Endothelial cell of umbilical vein (primary cell): ENCODE measurements around the gene PNLDC1. TPM values are rescaled to one million over a fixed set of nuclear protein-coding genes. Genes with fewer than 3 reads are reported as not detected.

ENCODE experiments used
- BruUV-seq: library from RNA; stranded (reverse); fragments of 400-500 nt; replicated peaks from 2 replicates; lab custom pipeline; 2021; lab: Mats Ljungman, UMichigan
- CTCF ChIA-PET: fragments of 300-600, 350-600 bp; sonication (Branson Sonifier 250); formaldehyde crosslinking; loops from one replicate; lab custom pipeline; 2021; ENCODE audit warnings: antibody characterized with exemption, inconsistent platforms; lab: Charles Lee
- POLR2A ChIA-PET: fragments of 300-600, 350-600 bp; sonication (Branson Sonifier 250); formaldehyde crosslinking; loops from one replicate; lab custom pipeline; 2021; ENCODE audit warnings: antibody characterized with exemption, inconsistent platforms; lab: Charles Lee
- DNase-seq: peaks from one replicate; pipeline ENCODE4 v3.0.0-alpha.2; 2011; ENCODE audit warnings: low read depth, low spot score
- FAIRE-seq: peaks from 2 replicates; lab custom pipeline; 2011; peaks lifted over from hg19 to GRCh38; lab: Jason Lieb, UNC
- H2AFZ ChIP-seq: 2 replicates; pipeline ENCODE4 v1.6.0; 2012; ENCODE audit warnings: low read depth, low read length, control low read depth, inconsistent platforms
- H3K27ac ChIP-seq: 2 replicates; pipeline ENCODE4 v1.5.1; 2011; ENCODE audit warnings: low read depth, mild to moderate bottlenecking, control low read depth, low read length, moderate library complexity; ENCODE audit not compliant: insufficient read depth
- H3K27me3 ChIP-seq, 2 experiments: 2 replicates each; pipeline versions ENCODE4 v1.6.0 to v1.6.1; 2011; ENCODE audit warnings: low read length in 2 of 2, mixed read lengths in 1 of 2; ENCODE audit not compliant: control insufficient read depth in 2 of 2, insufficient read depth in 2 of 2
- H3K36me3 ChIP-seq, 2 experiments: 2 replicates in 1 of 2; 3 replicates in 1 of 2; pipeline ENCODE4 v1.5.1; 2011; ENCODE audit warnings: low read length in 2 of 2, mild to moderate bottlenecking in 1 of 2, moderate library complexity in 1 of 2; ENCODE audit not compliant: control insufficient read depth in 2 of 2, insufficient read depth in 2 of 2; ENCODE audit errors: extremely low read depth in 1 of 2
- H3K4me1 ChIP-seq: 3 replicates; pipeline ENCODE4 v1.5.1; 2011; ENCODE audit warnings: mild to moderate bottlenecking, low read length; ENCODE audit not compliant: control insufficient read depth, insufficient read depth; ENCODE audit errors: extremely low read depth
- H3K4me2 ChIP-seq: 2 replicates; pipeline ENCODE4 v1.6.1; 2011; ENCODE audit warnings: low read length, control low read depth, mixed read lengths; ENCODE audit not compliant: insufficient read depth
- H3K4me3 ChIP-seq, 3 experiments: fragments of 200-600 bp in 1 of 3; sonication (generic), shearing (Covaris generic) in 1 of 3; replicated peaks in 1 of 3; 2 replicates each; pipeline ENCODE4 v1.5.1; 2011 to 2016; ENCODE audit warnings: control low read depth in 3 of 3, low read length in 3 of 3, mild to moderate bottlenecking in 2 of 3, inconsistent platforms in 1 of 3, low read depth in 1 of 3, moderate library complexity in 1 of 3; ENCODE audit not compliant: insufficient read depth in 1 of 3
- H3K79me2 ChIP-seq: 2 replicates; pipeline ENCODE4 v1.6.0; 2012; ENCODE audit warnings: low read length, inconsistent platforms; ENCODE audit not compliant: control insufficient read depth, insufficient read depth
- H3K9ac ChIP-seq: replicated peaks from 2 replicates; pipeline ENCODE3; 2011; ENCODE audit warnings: low read length, control low read depth; ENCODE audit not compliant: insufficient read depth; ENCODE audit errors: extremely low read depth
- H3K9me1 ChIP-seq: replicated peaks from 3 replicates; pipeline ENCODE4 v1.6.0; 2011; ENCODE audit warnings: mild to moderate bottlenecking, low read length; ENCODE audit not compliant: control insufficient read depth, insufficient read depth; ENCODE audit errors: extremely low read depth
- H3K9me3 ChIP-seq: replicated peaks from 2 replicates; pipeline ENCODE4 v1.5.1; 2012; ENCODE audit warnings: low read length, inconsistent platforms; ENCODE audit not compliant: control insufficient read depth, insufficient read depth
- H4K20me1 ChIP-seq: replicated peaks from 2 replicates; pipeline ENCODE3; 2011; ENCODE audit warnings: mild to moderate bottlenecking, low read length; ENCODE audit not compliant: control insufficient read depth, insufficient read depth; ENCODE audit errors: extremely low read depth
- EZH2 ChIP-seq: IDR thresholded peaks from 2 replicates; pipeline ENCODE4 v1.6.1; 2012; ENCODE audit warnings: borderline replicate concordance, low read depth, mild to moderate bottlenecking, moderate library complexity, low read length, inconsistent platforms; ENCODE audit not compliant: severe bottlenecking
- FOS ChIP-seq: IDR thresholded peaks from 2 replicates; pipeline ENCODE4 v1.6.1; 2011; ENCODE audit warnings: mild to moderate bottlenecking, low read length, moderate library complexity, borderline replicate concordance; ENCODE audit not compliant: insufficient read depth
- GATA2 ChIP-seq: IDR thresholded peaks from 2 replicates; pipeline ENCODE4 v1.7.0; 2011; ENCODE audit warnings: low read depth, mild to moderate bottlenecking, moderate library complexity, mixed read lengths, low read length; ENCODE audit not compliant: insufficient read length, insufficient read depth
- MYC ChIP-seq: IDR thresholded peaks from one replicate; pipeline ENCODE4 v1.6.1; 2011; ENCODE audit warnings: mild to moderate bottlenecking, low read depth, low read length
- POLR2A ChIP-seq: IDR thresholded peaks from 2 replicates; pipeline ENCODE4 v1.6.1; 2012; ENCODE audit warnings: low read depth, mild to moderate bottlenecking, control low read depth, low read length
- POLR2AphosphoS5 ChIP-seq: IDR thresholded peaks from 2 replicates; pipeline ENCODE4 v1.6.1; 2012; ENCODE audit warnings: low read depth, mild to moderate bottlenecking, control low read depth, low read length, moderate library complexity; ENCODE audit not compliant: insufficient read depth
- dilution Hi-C: fragments of 300-500 bp; cut with MboI; formaldehyde crosslinking; loops from one replicate; pipeline ENCODE4 v1.15.0; 2019; ENCODE audit warnings: low sequenced_read_pairs; ENCODE audit not compliant: extremely low pct_ligation_motif_present
- intact Hi-C: fragments of 100-400 bp; cut with micrococcal nuclease; formaldehyde crosslinking; loops from one replicate; pipeline ENCODE4 v1.10.0; 2022
- polyA plus RNA-seq, 4 experiments: library from polyadenylated mRNA; depleted of rRNA in 3 of 4; stranded (reverse) in 3 of 4; unstranded in 1 of 4; fragments of >200 nt; gene quantifications; 2 replicates each; pipeline versions ENCODE4 v1.2.1 to v1.2.3, GENCODE V29; 2011 to 2012; ENCODE audit warnings: missing spikeins in 1 of 4
- total RNA-seq: library from RNA; stranded (reverse); gene quantifications from 2 replicates; pipeline ENCODE4 v1.2.3, GENCODE V29; 2021
- TF ChIP-seq, protein P1 (sequence below), 2 donors: IDR thresholded peaks; 1 replicate in 1 of 2; 2 replicates in 1 of 2; pipeline ENCODE4 v1.5.1; 2011; ENCODE audit warnings: low read length in 2 of 2, mild to moderate bottlenecking in 2 of 2, moderate library complexity in 2 of 2, control low read depth in 1 of 2, inconsistent platforms in 1 of 2, low read depth in 1 of 2; ENCODE audit not compliant: insufficient read depth in 1 of 2; ENCODE audit errors: extremely low read depth in 1 of 2
- TF ChIP-seq, protein P2 (sequence below): IDR thresholded peaks from 2 replicates; pipeline ENCODE4 v1.6.1; 2011; ENCODE audit not compliant: insufficient read depth, insufficient read length

The PNLDC1 gene
- total and polyA plus RNA-seq, 2 donors (not counting 3 experiments of a cell fraction or from before 2014, with no cell fraction given): not detected

DNA sequence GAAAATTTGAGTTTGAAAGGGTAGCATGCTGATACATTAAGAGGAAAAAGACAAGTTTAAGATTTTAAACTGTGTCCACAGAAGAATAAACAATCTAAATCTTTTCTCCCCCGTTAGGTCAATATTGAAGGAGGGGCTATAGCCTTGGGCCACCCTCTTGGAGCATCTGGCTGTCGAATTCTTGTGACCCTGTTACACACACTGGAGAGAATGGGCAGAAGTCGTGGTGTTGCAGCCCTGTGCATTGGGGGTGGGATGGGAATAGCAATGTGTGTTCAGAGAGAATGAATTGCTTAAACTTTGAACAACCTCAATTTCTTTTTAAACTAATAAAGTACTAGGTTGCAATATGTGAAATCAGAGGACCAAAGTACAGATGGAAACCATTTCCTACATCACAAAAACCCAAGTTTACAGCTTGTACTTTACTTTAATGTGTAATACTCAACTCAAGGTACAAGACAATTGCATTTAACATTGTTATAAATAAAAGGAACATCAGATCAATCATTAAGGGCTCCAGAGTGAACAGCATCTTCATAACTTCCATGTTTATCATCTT lies 21.5 kb upstream of the PNLDC1 start:
- DNase-seq (no peak), FAIRE-seq (peak; percentile 55)
- intact Hi-C loops: no loop called here
- Histone ChIP-seq H4K20me1 (no peaks in the 10 kb centered on the region), H3K4me3 (no peak overlapping the region), H2AFZ (no peak overlapping the region), H3K4me1 (no peaks in the 10 kb centered on the region), H3K27me3 (no peaks in the 10 kb centered on the region), H3K9me3 (no peaks in the 10 kb centered on the region), H3K36me3 (peaks cover 32 to 33% of the 10 kb centered on the region in 2 experiments), H3K9ac (no peak overlapping the region), H3K27ac (no peak overlapping the region), H3K79me2 (peaks cover 21% of the 10 kb centered on the region), H3K4me2 (no peak overlapping the region), H3K9me1 (no peaks in the 10 kb centered on the region)
- ChIA-PET POLR2A (no interaction called here), CTCF (no interaction called here)
- TF ChIP-seq, protein P1, sequence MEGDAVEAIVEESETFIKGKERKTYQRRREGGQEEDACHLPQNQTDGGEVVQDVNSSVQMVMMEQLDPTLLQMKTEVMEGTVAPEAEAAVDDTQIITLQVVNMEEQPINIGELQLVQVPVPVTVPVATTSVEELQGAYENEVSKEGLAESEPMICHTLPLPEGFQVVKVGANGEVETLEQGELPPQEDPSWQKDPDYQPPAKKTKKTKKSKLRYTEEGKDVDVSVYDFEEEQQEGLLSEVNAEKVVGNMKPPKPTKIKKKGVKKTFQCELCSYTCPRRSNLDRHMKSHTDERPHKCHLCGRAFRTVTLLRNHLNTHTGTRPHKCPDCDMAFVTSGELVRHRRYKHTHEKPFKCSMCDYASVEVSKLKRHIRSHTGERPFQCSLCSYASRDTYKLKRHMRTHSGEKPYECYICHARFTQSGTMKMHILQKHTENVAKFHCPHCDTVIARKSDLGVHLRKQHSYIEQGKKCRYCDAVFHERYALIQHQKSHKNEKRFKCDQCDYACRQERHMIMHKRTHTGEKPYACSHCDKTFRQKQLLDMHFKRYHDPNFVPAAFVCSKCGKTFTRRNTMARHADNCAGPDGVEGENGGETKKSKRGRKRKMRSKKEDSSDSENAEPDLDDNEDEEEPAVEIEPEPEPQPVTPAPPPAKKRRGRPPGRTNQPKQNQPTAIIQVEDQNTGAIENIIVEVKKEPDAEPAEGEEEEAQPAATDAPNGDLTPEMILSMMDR (IDR thresholded peaks at IDR 0.05; ENCODE audit: extremely low read depth in 1 of 2, insufficient read depth in 1 of 2, low read depth in 1 of 2, low read length in 2 of 2): no peak
- no peak for TF ChIP-seq POLR2A
- no peak for TF ChIP-seq GATA2
- no peak for TF ChIP-seq POLR2AphosphoS5
- BruUV-seq: TSS peak; percentile 61
- dilution Hi-C loops: no loop called here

DNA sequence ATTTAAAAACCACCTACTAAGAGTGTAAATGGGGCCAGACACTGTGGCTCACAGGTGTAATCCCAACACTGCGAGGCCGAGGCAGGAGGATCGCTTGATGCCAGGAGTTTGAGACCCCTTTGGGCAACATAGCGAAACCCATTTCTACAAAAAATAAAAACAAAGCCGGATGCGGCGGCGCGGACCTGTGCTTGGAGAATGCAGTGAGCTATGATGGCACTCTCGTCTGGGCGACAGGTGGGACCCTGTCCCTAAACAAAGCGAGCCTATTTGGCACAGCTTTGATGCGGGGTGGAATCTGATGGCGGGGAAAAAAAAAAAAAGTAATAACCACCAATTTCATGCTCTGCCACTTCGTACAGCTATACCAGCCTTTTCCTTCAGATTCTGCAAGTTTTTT lies 11.8 kb upstream of the PNLDC1 start:
- ChIA-PET CTCF (interaction anchor here (0.9 to 2.4 kb wide), 3 partner anchors 11 to 97 kb away, joined by 3 to 7 read pairs (median 4); no protein-coding TSS in a partner anchor), POLR2A (interaction anchor here (0.6 kb wide), 2 partner anchors 25 to 68 kb away, joined by 3 to 7 read pairs; no protein-coding TSS in a partner anchor)
- no peaks in the 10 kb centered on the region for H3K27me3 ChIP-seq
- peak overlapping the region; percentile 87 for H3K9ac ChIP-seq
- FAIRE-seq: peak; percentile 57
- peaks cover 27% of the 10 kb centered on the region for H3K4me1 ChIP-seq
- no peak for DNase-seq
- dilution Hi-C loops: no loop called here
- H3K9me3 ChIP-seq: no peaks in the 10 kb centered on the region
- peak overlapping the region; percentile 22 for H3K27ac ChIP-seq
- intact Hi-C loops: loop anchor here (5.0 kb wide), 1 partner anchor 194 kb away; no protein-coding TSS in a partner anchor
- H3K36me3 ChIP-seq: peaks cover 9 to 14% of the 10 kb centered on the region in 2 experiments
- peaks cover 2% of the 10 kb centered on the region for H4K20me1 ChIP-seq
- H3K4me3 ChIP-seq: peak overlapping the region; percentile 42 to 95 (median 64)
- H3K9me1 ChIP-seq: no peaks in the 10 kb centered on the region
- TF ChIP-seq MYC (no peak), FOS (no peak), GATA2 (no peak), EZH2 (no peak)
- TF ChIP-seq, protein P1 (IDR thresholded peaks at IDR 0.05; ENCODE audit: extremely low read depth in 1 of 2, insufficient read depth in 1 of 2, low read depth in 1 of 2, low read length in 2 of 2): no peak
- TF ChIP-seq, protein P2, sequence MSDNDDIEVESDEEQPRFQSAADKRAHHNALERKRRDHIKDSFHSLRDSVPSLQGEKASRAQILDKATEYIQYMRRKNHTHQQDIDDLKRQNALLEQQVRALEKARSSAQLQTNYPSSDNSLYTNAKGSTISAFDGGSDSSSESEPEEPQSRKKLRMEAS: no peak
- peaks cover 85% of the 10 kb centered on the region for H3K79me2 ChIP-seq
- no peak overlapping the region for H2AFZ ChIP-seq
- no TSS peak for BruUV-seq
- peak overlapping the region; percentile 89 for H3K4me2 ChIP-seq
